IPS DF 6.9 (cell line): ENCODE results near the gene RGS17.
"Not testable (repeated sequence)": the region's sequence is repeated elsewhere in the genome, so short reads cannot be mapped to it uniquely, and the experiment has no call there.

Experiments used
- DNase-seq: peaks from one replicate; pipeline ENCODE4 v3.0.0-alpha.2; 2013; ENCODE audit warnings: low read depth, low spot score
- H3K27ac ChIP-seq: one replicate; pipeline ENCODE4 v1.5.1; 2013; ENCODE audit warnings: low read length, control low read depth
- H3K27me3 ChIP-seq: 2 replicates; pipeline ENCODE4 v1.6.1; 2013; ENCODE audit warnings: mild to moderate bottlenecking, low read length; ENCODE audit not compliant: control insufficient read depth, insufficient read depth
- H3K36me3 ChIP-seq: 2 replicates; pipeline ENCODE4 v1.6.1; 2013; ENCODE audit warnings: low read length; ENCODE audit not compliant: control insufficient read depth, insufficient read depth
- H3K4me1 ChIP-seq: 2 replicates; pipeline ENCODE4 v1.6.1; 2013; ENCODE audit warnings: low read length; ENCODE audit not compliant: control insufficient read depth, insufficient read depth
- H3K4me3 ChIP-seq: 2 replicates; pipeline ENCODE4 v1.5.1; 2013; ENCODE audit warnings: mild to moderate bottlenecking, low read length
- H3K9me3 ChIP-seq: 2 replicates; pipeline ENCODE4 v1.6.1; 2013; ENCODE audit warnings: low read length, inconsistent platforms; ENCODE audit not compliant: control insufficient read depth, insufficient read depth
- WGBS: extraction: QIAGEN DNeasy Blood & Tissue Kit; methylation state at CpG from one replicate; pipeline ENCODE4 v1.1.7; 2013; ENCODE audit warnings: mixed read lengths, missing lambda C conversion rate; ENCODE audit not compliant: insufficient read length, insufficient coverage; 5-methylcytosine and 5-hydroxymethylcytosine counted together

The RGS17 gene

DNA sequence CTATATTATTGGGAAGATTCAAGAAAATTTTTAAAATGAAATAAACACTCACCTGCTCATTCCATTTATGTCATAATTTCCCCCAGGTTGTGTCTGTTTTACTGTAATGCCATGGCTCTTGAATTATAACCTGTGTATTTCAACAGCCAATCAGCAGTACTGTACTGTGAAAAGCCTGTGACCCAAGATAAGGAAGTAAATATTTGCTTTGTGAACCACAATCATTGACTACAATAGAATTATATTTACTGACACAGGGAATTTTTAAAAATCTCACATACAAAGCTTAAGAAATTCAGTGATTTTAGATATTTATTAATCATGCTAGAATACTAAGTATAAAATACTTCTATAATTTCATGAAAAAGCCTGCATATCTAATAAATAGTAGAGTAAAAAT, 6.0 kb downstream of the RGS17 start:
- Histone ChIP-seq H3K4me1 (0 out of 2 replicates have a peak, but pooled peaks cover 1% of the 10 kb centered on the region), H3K9me3 (no peaks in the 10 kb centered on the region), H3K4me3 (no peak overlapping the region), H3K27me3 (peaks cover 3% of the 10 kb centered on the region; the same call in 1 of the 2 replicates), H3K36me3 (no peaks in the 10 kb centered on the region), H3K27ac (no peak overlapping the region)
- no peak for DNase-seq

GRCh38 chr6:153123801-153124200, 7.3 kb downstream of the RGS17 start:
- Histone ChIP-seq H3K4me3 (no peak overlapping the region), H3K36me3 (no peaks in the 10 kb centered on the region), H3K4me1 (0 out of 2 replicates have a peak, but pooled peaks cover 1% of the 10 kb centered on the region), H3K27me3 (no peaks in the 10 kb centered on the region), H3K9me3 (no peaks in the 10 kb centered on the region), H3K27ac (no peak overlapping the region)
- no peak for DNase-seq
- WGBS = no CpG with 5 or more reads among the region's 3 CpGs

- H3K9me3 ChIP-seq = no peaks in the 10 kb centered on the region
- DNase-seq = no peak
Observed at GRCh38 chr6:153121311-153121710, 9.8 kb downstream of the RGS17 start.

DNA sequence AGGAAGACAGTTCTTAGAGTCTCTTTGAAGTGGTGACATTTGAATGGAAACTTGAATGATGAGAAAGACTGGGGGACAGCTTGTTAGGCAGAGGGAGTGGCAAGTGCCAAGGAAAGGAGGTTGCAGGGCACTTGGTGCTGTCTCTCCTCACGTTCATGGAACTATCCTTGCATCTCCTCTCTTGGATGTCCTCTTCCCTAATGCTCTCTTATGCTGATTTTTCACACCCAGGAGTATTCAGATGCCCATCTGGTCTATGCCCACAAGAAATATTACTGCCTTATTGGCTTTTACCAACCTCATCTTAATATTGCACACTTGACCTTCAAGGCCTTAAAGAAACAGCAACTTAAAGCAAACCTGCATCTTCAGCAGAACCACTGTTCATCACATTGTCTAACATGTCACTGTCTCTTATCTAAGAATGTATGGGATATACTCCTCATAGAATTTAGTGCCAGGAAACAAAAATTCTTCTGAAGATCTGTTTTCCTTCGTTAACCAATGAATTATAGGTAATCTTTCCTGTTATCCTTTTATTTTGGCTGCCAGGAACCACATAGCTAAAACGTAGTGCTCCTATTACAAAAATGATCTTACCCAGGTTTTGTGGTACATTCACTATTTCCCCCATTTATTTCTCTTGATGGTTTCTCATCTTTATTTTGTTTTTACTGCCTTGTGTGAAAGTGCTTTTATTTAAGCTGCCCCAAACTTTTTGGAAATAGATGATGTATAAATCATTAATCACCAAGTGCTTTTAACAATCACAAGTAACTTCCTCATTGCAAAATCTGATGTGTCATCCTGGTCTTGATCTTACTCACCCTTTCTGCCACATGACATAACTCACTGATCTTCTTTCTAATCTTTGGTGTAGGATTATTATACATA, 12.8 kb downstream of the RGS17 start:
- no peak overlapping the region for H3K27ac ChIP-seq
- no CpG with 5 or more reads among the region's 3 CpGs for WGBS
- no peaks in the 10 kb centered on the region for H3K4me1 ChIP-seq
- no peaks in the 10 kb centered on the region for H3K36me3 ChIP-seq
- no peak for DNase-seq
- H3K4me3 ChIP-seq = no peak overlapping the region
- H3K27me3 ChIP-seq = no peaks in the 10 kb centered on the region
- H3K9me3 ChIP-seq = no peaks in the 10 kb centered on the region

More at GRCh38 chr6:153121311-153121710, 9.8 kb downstream of the RGS17 start:
- H3K36me3 ChIP-seq = no peaks in the 10 kb centered on the region
- H3K27ac ChIP-seq = no peak overlapping the region
- no peak overlapping the region for H3K4me3 ChIP-seq
- no peaks in the 10 kb centered on the region for H3K4me1 ChIP-seq
- no peaks in the 10 kb centered on the region for H3K27me3 ChIP-seq

DNA sequence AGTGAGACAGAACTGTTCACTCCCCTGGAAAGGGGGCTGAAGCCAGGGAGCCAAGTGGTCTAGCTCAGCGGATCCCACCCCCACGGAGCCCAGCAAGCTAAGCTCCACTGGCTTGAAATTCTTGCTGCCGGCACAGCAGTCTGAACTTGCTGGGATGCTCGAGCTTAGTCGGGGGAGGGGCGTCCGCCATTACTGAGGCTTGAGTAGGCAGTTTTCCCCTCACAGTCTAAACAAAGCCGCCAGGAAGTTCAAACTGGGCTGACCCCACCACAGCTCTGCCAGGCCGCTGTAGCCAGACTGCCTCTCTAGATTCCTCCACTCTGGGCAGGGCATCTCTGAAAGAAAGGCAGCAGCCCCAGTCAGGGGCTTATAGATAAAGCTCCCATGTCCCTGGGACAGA, 20.0 kb downstream of the RGS17 start:
- H3K36me3 ChIP-seq, H3K4me1 ChIP-seq, DNase-seq, H3K27me3 ChIP-seq, H3K27ac ChIP-seq, H3K4me3 ChIP-seq, H3K9me3 ChIP-seq: not testable (repeated sequence)
- WGBS = no CpG with 5 or more reads among the region's 9 CpGs

DNA sequence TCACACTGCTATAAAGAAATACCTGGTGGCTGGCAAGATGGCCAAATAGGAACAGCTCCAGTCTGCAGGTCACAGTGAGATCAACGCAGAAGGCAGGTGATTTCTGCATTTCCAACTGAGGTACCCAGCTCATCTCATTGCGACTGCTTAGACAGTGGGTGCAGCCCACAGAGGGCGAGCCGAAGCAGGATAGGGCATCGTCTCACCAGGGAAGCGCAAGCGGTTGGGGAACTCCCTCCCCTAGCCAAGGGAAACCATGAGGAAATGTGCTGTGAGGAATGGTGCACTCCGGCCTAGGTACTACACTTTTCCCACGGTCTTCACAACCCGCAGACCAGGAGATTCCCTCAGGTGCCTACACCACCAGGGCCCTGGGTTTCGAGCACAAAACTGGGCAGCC, 20.5 kb downstream of the RGS17 start:
- not testable (repeated sequence) for H3K4me3 ChIP-seq, H3K4me1 ChIP-seq, H3K36me3 ChIP-seq, H3K9me3 ChIP-seq, DNase-seq, H3K27me3 ChIP-seq, H3K27ac ChIP-seq
- no CpG with 5 or more reads among the region's 11 CpGs for WGBS

- no peak for DNase-seq
- no peak overlapping the region for H3K4me3 ChIP-seq
Observed at GRCh38 chr6:153108315-153108714, 22.8 kb downstream of the RGS17 start.

GRCh38 chr6:153106021-153106420, 25.1 kb downstream of the RGS17 start:
- H3K4me3 ChIP-seq = no peak overlapping the region
- H3K36me3 ChIP-seq = no peaks in the 10 kb centered on the region
- H3K4me1 ChIP-seq = peaks cover 2% of the 10 kb centered on the region; the same call in 1 of the 2 replicates
- no peaks in the 10 kb centered on the region for H3K27me3 ChIP-seq
- H3K27ac ChIP-seq = no peak overlapping the region
- no peaks in the 10 kb centered on the region for H3K9me3 ChIP-seq
- DNase-seq = no peak
- WGBS = no CpG with 5 or more reads among the region's 5 CpGs

More at GRCh38 chr6:153108315-153108714, 22.8 kb downstream of the RGS17 start:
- Histone ChIP-seq H3K36me3 (no peaks in the 10 kb centered on the region), H3K27ac (no peak overlapping the region), H3K27me3 (no peaks in the 10 kb centered on the region), H3K9me3 (no peaks in the 10 kb centered on the region), H3K4me1 (peaks cover 2% of the 10 kb centered on the region; the same call in 1 of the 2 replicates)

DNA sequence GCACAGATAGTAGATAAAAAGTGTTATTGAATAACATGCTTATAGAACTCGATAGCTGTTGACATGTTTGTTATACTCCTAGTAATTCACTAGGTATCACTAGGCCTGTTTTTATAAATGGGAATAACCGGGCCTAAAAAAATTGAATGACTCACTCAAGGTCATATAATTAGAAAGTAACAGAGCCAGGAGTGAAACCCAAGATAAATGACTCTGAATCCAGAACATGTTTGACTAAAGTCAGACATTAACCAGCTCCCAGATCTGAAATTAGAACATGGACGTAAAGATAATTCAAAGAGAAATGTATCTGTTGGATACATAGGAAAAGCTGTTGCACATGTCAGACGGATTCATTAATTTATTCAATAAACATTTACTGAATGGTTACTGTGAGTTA, 26.9 kb downstream of the RGS17 start:
- no peaks in the 10 kb centered on the region for H3K9me3 ChIP-seq
- H3K4me1 ChIP-seq = no peaks in the 10 kb centered on the region; the same call in 1 of the 2 replicates
- no peak overlapping the region for H3K4me3 ChIP-seq
- no peak for DNase-seq
- WGBS = no CpG with 5 or more reads among the region's 4 CpGs
- no peak overlapping the region for H3K27ac ChIP-seq
- H3K27me3 ChIP-seq = no peaks in the 10 kb centered on the region
- no peaks in the 10 kb centered on the region for H3K36me3 ChIP-seq

DNA sequence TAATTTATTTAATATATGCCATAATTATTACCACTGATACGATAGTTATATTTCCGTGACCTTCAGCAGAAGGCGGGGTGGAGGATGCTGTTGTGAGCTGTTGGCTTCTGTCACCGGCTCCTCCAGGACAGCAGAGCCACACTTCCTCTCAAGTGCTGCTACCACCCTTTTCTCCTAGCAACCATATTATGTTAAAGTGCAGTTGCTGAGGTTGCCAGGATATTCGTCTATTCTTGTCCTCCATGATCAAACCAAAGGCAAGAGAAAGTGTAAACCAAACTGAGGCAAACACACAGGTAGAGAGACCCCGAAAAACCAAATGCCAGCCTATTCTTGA, 27.8 kb downstream of the RGS17 start:
- no CpG with 5 or more reads among the region's 6 CpGs for WGBS
- H3K36me3 ChIP-seq = no peaks in the 10 kb centered on the region
- H3K27me3 ChIP-seq = no peaks in the 10 kb centered on the region
- H3K9me3 ChIP-seq = no peaks in the 10 kb centered on the region
- no peaks in the 10 kb centered on the region; the same call in 1 of the 2 replicates for H3K4me1 ChIP-seq
- H3K27ac ChIP-seq = no peak overlapping the region
- DNase-seq = no peak
- no peak overlapping the region for H3K4me3 ChIP-seq
